Measurements from ENCODE around the gene MEGF10.

- TF ChIP-seq EZH2 (IDR thresholded peaks at IDR 0.05) (no peak), POLR2AphosphoS5 (IDR thresholded peaks at IDR 0.05; ENCODE audit: borderline replicate concordance, low read depth, low read length) (no peak)
These were observed 21.4 kb downstream of the MEGF10 start for GRCh38 chr5:127311781-127312525.

Measured in SK-N-MC (cell line).